ENCODE results near the gene IL31RA.
A peak's percentile ranks its signal among the peaks of the same experiment; 100 is the strongest.

The IL31RA gene

GRCh38 chr5:55923177-55923771 lies 72.1 kb downstream of the IL31RA start:
- no CpG with 5 or more reads among the region's 17 CpGs for WGBS (ENCODE audit: extremely low coverage, insufficient coverage, insufficient read length)
- H4K91ac ChIP-seq (ENCODE audit: low read depth, low read length): peak overlapping the region; percentile 19
- no peak overlapping the region for H3K18ac ChIP-seq (ENCODE audit: low read length)
- H3K36me3 ChIP-seq (ENCODE audit: control insufficient read depth in 1 of 2, insufficient read depth in 2 of 2, low read length in 2 of 2): no peaks in the 10 kb centered on the region
- no peak overlapping the region for H3K4me3 ChIP-seq (ENCODE audit: low read depth, low read length)
- no peaks in the 10 kb centered on the region for H3K79me2 ChIP-seq (ENCODE audit: control insufficient read depth, insufficient read depth, low read length, poor library complexity)
- H2BK12ac ChIP-seq (ENCODE audit: low read length): no peak overlapping the region
- H3K27ac ChIP-seq (ENCODE audit: low read depth, low read length): no peak overlapping the region
- peaks cover 4% of the 10 kb centered on the region in 2 experiments for H3K4me1 ChIP-seq (ENCODE audit: control insufficient read depth in 1 of 2, insufficient read depth in 2 of 2, low read length in 2 of 2)
- no peaks in the 10 kb centered on the region for H3K27me3 ChIP-seq (ENCODE audit: insufficient read depth, low read length)
- no peak for DNase-seq
- no peak overlapping the region for H3K4me2 ChIP-seq (ENCODE audit: low read length)
- H2BK120ac ChIP-seq (ENCODE audit: insufficient read depth, low read length, poor library complexity): no peak overlapping the region
- no peak overlapping the region for H3K23ac ChIP-seq (ENCODE audit: low read length)
- no peak overlapping the region for H3K9ac ChIP-seq (ENCODE audit: low read length)
- peaks cover 14% of the 10 kb centered on the region for H3K79me1 ChIP-seq (ENCODE audit: low read length)
- no peak overlapping the region for H2AK5ac ChIP-seq (ENCODE audit: low read length)
- no peak overlapping the region for H3K4ac ChIP-seq (ENCODE audit: low read depth, low read length)
- H3K14ac ChIP-seq (ENCODE audit: low read length): no peak overlapping the region
- no peak overlapping the region for H2BK5ac ChIP-seq (ENCODE audit: low read depth, low read length, poor library complexity)
- no peak overlapping the region for H4K8ac ChIP-seq (ENCODE audit: low read depth, low read length)
- no peaks in the 10 kb centered on the region for H3K9me3 ChIP-seq (ENCODE audit: insufficient read depth, low read depth, low read length)
- no peak overlapping the region for H4K12ac ChIP-seq (ENCODE audit: low read depth, low read length)
- H2AFZ ChIP-seq (ENCODE audit: insufficient read depth, low read length, poor library complexity): no peak overlapping the region

- no peaks in the 10 kb centered on the region for H3K79me2 ChIP-seq (ENCODE audit: control insufficient read depth, insufficient read depth, low read length, poor library complexity)
- no peak overlapping the region for H3K4me3 ChIP-seq (ENCODE audit: low read depth, low read length)
- no peak overlapping the region for H3K23ac ChIP-seq (ENCODE audit: low read length)
- no peak for DNase-seq
- H3K79me1 ChIP-seq (ENCODE audit: low read length): peaks cover 14% of the 10 kb centered on the region
- no CpG with 5 or more reads among the region's 9 CpGs for WGBS (ENCODE audit: extremely low coverage, insufficient coverage, insufficient read length)
- peak overlapping the region; percentile 86 for H2AK5ac ChIP-seq (ENCODE audit: low read length)
- peaks cover 4% of the 10 kb centered on the region in 2 experiments for H3K4me1 ChIP-seq (ENCODE audit: control insufficient read depth in 1 of 2, insufficient read depth in 2 of 2, low read length in 2 of 2)
- H3K36me3 ChIP-seq (ENCODE audit: control insufficient read depth in 1 of 2, insufficient read depth in 2 of 2, low read length in 2 of 2): no peaks in the 10 kb centered on the region
- no peak overlapping the region for H3K4me2 ChIP-seq (ENCODE audit: low read length)
- H3K9ac ChIP-seq (ENCODE audit: low read length): no peak overlapping the region
- H2BK12ac ChIP-seq (ENCODE audit: low read length): peak overlapping the region; percentile 23
- no peak overlapping the region for H2BK120ac ChIP-seq (ENCODE audit: insufficient read depth, low read length, poor library complexity)
- no peak overlapping the region for H4K12ac ChIP-seq (ENCODE audit: low read depth, low read length)
- H4K91ac ChIP-seq (ENCODE audit: low read depth, low read length): peak overlapping the region; percentile 32
- H3K27ac ChIP-seq (ENCODE audit: low read depth, low read length): no peak overlapping the region
- no peak overlapping the region for H3K4ac ChIP-seq (ENCODE audit: low read depth, low read length)
- H3K18ac ChIP-seq (ENCODE audit: low read length): no peak overlapping the region
- H3K9me3 ChIP-seq (ENCODE audit: insufficient read depth, low read depth, low read length): no peaks in the 10 kb centered on the region
- no peak overlapping the region for H2BK5ac ChIP-seq (ENCODE audit: low read depth, low read length, poor library complexity)
- H2AFZ ChIP-seq (ENCODE audit: insufficient read depth, low read length, poor library complexity): no peak overlapping the region
- H3K27me3 ChIP-seq (ENCODE audit: insufficient read depth, low read length): no peaks in the 10 kb centered on the region
- H3K14ac ChIP-seq (ENCODE audit: low read length): no peak overlapping the region
- no peak overlapping the region for H4K8ac ChIP-seq (ENCODE audit: low read depth, low read length)
These were observed 72.8 kb downstream of the IL31RA start for GRCh38 chr5:55923865-55924500.

- H2AK5ac ChIP-seq (ENCODE audit: low read length): no peak overlapping the region
- peak overlapping the region; percentile 57 for H3K14ac ChIP-seq (ENCODE audit: low read length)
- no peak overlapping the region for H3K27ac ChIP-seq (ENCODE audit: low read depth, low read length)
- no peak overlapping the region for H3K18ac ChIP-seq (ENCODE audit: low read length)
- peaks cover 2 to 4% of the 10 kb centered on the region in 2 experiments for H3K4me1 ChIP-seq (ENCODE audit: control insufficient read depth in 1 of 2, insufficient read depth in 2 of 2, low read length in 2 of 2)
- peak overlapping the region; percentile 82 for H4K91ac ChIP-seq (ENCODE audit: low read depth, low read length)
- H3K79me2 ChIP-seq (ENCODE audit: control insufficient read depth, insufficient read depth, low read length, poor library complexity): no peaks in the 10 kb centered on the region
- H3K9ac ChIP-seq (ENCODE audit: low read length): no peak overlapping the region
- no peaks in the 10 kb centered on the region for H3K36me3 ChIP-seq (ENCODE audit: control insufficient read depth in 1 of 2, insufficient read depth in 2 of 2, low read length in 2 of 2)
- DNase-seq: no peak
- H3K27me3 ChIP-seq (ENCODE audit: insufficient read depth, low read length): no peaks in the 10 kb centered on the region
- H4K8ac ChIP-seq (ENCODE audit: low read depth, low read length): no peak overlapping the region
- WGBS (ENCODE audit: extremely low coverage, insufficient coverage, insufficient read length): no CpG with 5 or more reads among the region's 11 CpGs
- peak overlapping the region; percentile 50 for H2BK5ac ChIP-seq (ENCODE audit: low read depth, low read length, poor library complexity)
- H3K9me3 ChIP-seq (ENCODE audit: insufficient read depth, low read depth, low read length): no peaks in the 10 kb centered on the region
- H2AFZ ChIP-seq (ENCODE audit: insufficient read depth, low read length, poor library complexity): no peak overlapping the region
- peaks cover 16% of the 10 kb centered on the region for H3K79me1 ChIP-seq (ENCODE audit: low read length)
- H4K12ac ChIP-seq (ENCODE audit: low read depth, low read length): no peak overlapping the region
- peak overlapping the region; percentile 46 for H2BK12ac ChIP-seq (ENCODE audit: low read length)
- no peak overlapping the region for H3K4me3 ChIP-seq (ENCODE audit: low read depth, low read length)
- no peak overlapping the region for H3K4ac ChIP-seq (ENCODE audit: low read depth, low read length)
- peak overlapping the region; percentile 78 for H2BK120ac ChIP-seq (ENCODE audit: insufficient read depth, low read length, poor library complexity)
- no peak overlapping the region for H3K23ac ChIP-seq (ENCODE audit: low read length)
- H3K4me2 ChIP-seq (ENCODE audit: low read length): no peak overlapping the region
These were observed 73.6 kb downstream of the IL31RA start for GRCh38 chr5:55924744-55925143.

- Histone ChIP-seq H3K14ac (ENCODE audit: low read length) (peak overlapping the region; percentile 51), H2BK5ac (ENCODE audit: low read depth, low read length, poor library complexity) (peak overlapping the region; percentile 50), H3K9ac (ENCODE audit: low read length) (no peak overlapping the region), H3K79me2 (ENCODE audit: control insufficient read depth, insufficient read depth, low read length, poor library complexity) (no peaks in the 10 kb centered on the region), H3K27ac (ENCODE audit: low read depth, low read length) (peak overlapping the region; percentile 8), H2AK5ac (ENCODE audit: low read length) (no peak overlapping the region), H4K91ac (ENCODE audit: low read depth, low read length) (peak overlapping the region; percentile 82), H2BK12ac (ENCODE audit: low read length) (peak overlapping the region; percentile 64), H3K18ac (ENCODE audit: low read length) (no peak overlapping the region), H2AFZ (ENCODE audit: insufficient read depth, low read length, poor library complexity) (no peak overlapping the region), H3K4me2 (ENCODE audit: low read length) (no peak overlapping the region), H3K23ac (ENCODE audit: low read length) (no peak overlapping the region), H4K8ac (ENCODE audit: low read depth, low read length) (no peak overlapping the region), H3K79me1 (ENCODE audit: low read length) (peaks cover 17% of the 10 kb centered on the region), H4K12ac (ENCODE audit: low read depth, low read length) (no peak overlapping the region), H3K9me3 (ENCODE audit: insufficient read depth, low read depth, low read length) (no peaks in the 10 kb centered on the region), H3K4ac (ENCODE audit: low read depth, low read length) (no peak overlapping the region), H3K36me3 (ENCODE audit: control insufficient read depth in 1 of 2, insufficient read depth in 2 of 2, low read length in 2 of 2) (no peaks in the 10 kb centered on the region), H3K4me3 (ENCODE audit: low read depth, low read length) (no peak overlapping the region), H3K27me3 (ENCODE audit: insufficient read depth, low read length) (no peaks in the 10 kb centered on the region), H3K4me1 (ENCODE audit: control insufficient read depth in 1 of 2, insufficient read depth in 2 of 2, low read length in 2 of 2) (peaks cover 2 to 4% of the 10 kb centered on the region in 2 experiments), H2BK120ac (ENCODE audit: insufficient read depth, low read length, poor library complexity) (peak overlapping the region; percentile 78)
- DNase-seq: no peak
- no CpG with 5 or more reads among the region's 3 CpGs for WGBS (ENCODE audit: extremely low coverage, insufficient coverage, insufficient read length)
These were observed 74.0 kb downstream of the IL31RA start for GRCh38 chr5:55925181-55925580.

All from trophoblast cell (in vitro differentiated cells and primary cell).